Measurements from ENCODE around the gene XPNPEP2.

Gene XPNPEP2

GRCh38 chrX:129804806-129805205, 66.0 kb downstream of the XPNPEP2 start:
- DNase-seq: no peak

- no peak for DNase-seq
Measured at GRCh38 chrX:129808158-129808828, 69.5 kb downstream of the XPNPEP2 start.

GRCh38 chrX:129808829-129809796, 70.3 kb downstream of the XPNPEP2 start:
- DNase-seq: no peak

GRCh38 chrX:129813662-129814368, 75.0 kb downstream of the XPNPEP2 start:
- DNase-seq: no peak

- DNase-seq: no peak
Measured at GRCh38 chrX:129818123-129818522, 79.3 kb downstream of the XPNPEP2 start.
